Upper lobe of left lung (tissue), 6 donors: ENCODE data around the gene C22orf31. TPM values are rescaled to one million over a fixed set of nuclear protein-coding genes. Genes with fewer than 3 reads are reported as not detected.

ENCODE experiments used
- ATAC-seq, 2 donors: fragments of 200-7000 bp; cut with Tn5 transposase; one replicate each; pipeline ENCODE4 v1.9.1; 2022; ENCODE audit warnings: mild to moderate bottlenecking in 2 of 2, moderate library complexity in 2 of 2; ENCODE audit not compliant: low FRiP score in 2 of 2
- DNase-seq, 2 donors: peaks; one replicate each; pipeline ENCODE4 v3.0.0-alpha.2; 2019 to 2020
- H3K27ac ChIP-seq, 4 donors: fragments of 200-600 bp; sonication (generic); one replicate each; pipeline ENCODE4 v1.5.1; 2016 to 2019
- H3K27me3 ChIP-seq, 4 donors: fragments of 200-600 bp; sonication (generic); one replicate each; pipeline ENCODE4 v1.5.1; 2017 to 2019
- H3K36me3 ChIP-seq, 4 donors: fragments of 200-600 bp; sonication (generic); one replicate each; pipeline ENCODE4 v1.5.1; 2016 to 2019
- H3K4me1 ChIP-seq, 4 donors: fragments of 200-600 bp; sonication (generic); one replicate each; pipeline ENCODE4 v1.5.1; 2018 to 2019
- H3K4me3 ChIP-seq, 4 donors: fragments of 200-600 bp; sonication (generic); one replicate each; pipeline ENCODE4 v1.5.1; 2017 to 2019; ENCODE audit warnings: mild to moderate bottlenecking in 2 of 4, moderate library complexity in 1 of 4
- H3K9me3 ChIP-seq, 4 donors: fragments of 200-600 bp; sonication (generic); one replicate each; pipeline ENCODE4 v1.5.1; 2018 to 2019
- EP300 ChIP-seq, 4 donors: sonication (generic); formaldehyde crosslinking; IDR thresholded peaks; one replicate each; pipeline ENCODE4 v1.5.1; 2017; ENCODE audit warnings: antibody characterized with exemption in 4 of 4, control low read depth in 2 of 4
- POLR2A ChIP-seq, 4 donors: fragments of 450-650 bp; IDR thresholded peaks; one replicate each; pipeline ENCODE4 v1.5.1; 2016 to 2017; ENCODE audit warnings: antibody characterized with exemption in 4 of 4, mild to moderate bottlenecking in 2 of 4
- POLR2AphosphoS5 ChIP-seq, 2 donors: sonication (generic); formaldehyde crosslinking; IDR thresholded peaks; one replicate each; pipeline ENCODE4 v1.5.1; 2017; ENCODE audit warnings: antibody characterized with exemption in 2 of 2
- WGBS, 2 donors: methylation state at CpG; one replicate each; pipeline ENCODE4 v1.1.5; 2017 to 2018; 5-methylcytosine and 5-hydroxymethylcytosine counted together
- total RNA-seq, 6 donors: library from RNA; depleted of rRNA in 4 of 6; stranded (reverse); fragments of >200 nt in 4 of 6; gene quantifications; one replicate each; pipeline versions ENCODE4 v1.1.0 to v1.2.1, GENCODE V29; 2016 to 2021
- TF ChIP-seq, protein P1 (sequence below), 6 experiments: fragments of 450-650 bp in 4 of 6; fragments of 200-600 bp in 2 of 6; sonication (generic) in 2 of 6; IDR thresholded peaks; one replicate each; pipeline ENCODE4 v1.5.1; 2016 to 2019; ENCODE audit warnings: antibody characterized with exemption in 6 of 6
- donor health status: DM: no; HTN: no; CAD: no; lungs with moderate emphysema.
- donor health status: DM: no; HTN: yes; CAD: no; lungs with severe emphysema.

C22orf31 gene
- total RNA-seq, 6 donors from 2014 or later, result not detected

DNA sequence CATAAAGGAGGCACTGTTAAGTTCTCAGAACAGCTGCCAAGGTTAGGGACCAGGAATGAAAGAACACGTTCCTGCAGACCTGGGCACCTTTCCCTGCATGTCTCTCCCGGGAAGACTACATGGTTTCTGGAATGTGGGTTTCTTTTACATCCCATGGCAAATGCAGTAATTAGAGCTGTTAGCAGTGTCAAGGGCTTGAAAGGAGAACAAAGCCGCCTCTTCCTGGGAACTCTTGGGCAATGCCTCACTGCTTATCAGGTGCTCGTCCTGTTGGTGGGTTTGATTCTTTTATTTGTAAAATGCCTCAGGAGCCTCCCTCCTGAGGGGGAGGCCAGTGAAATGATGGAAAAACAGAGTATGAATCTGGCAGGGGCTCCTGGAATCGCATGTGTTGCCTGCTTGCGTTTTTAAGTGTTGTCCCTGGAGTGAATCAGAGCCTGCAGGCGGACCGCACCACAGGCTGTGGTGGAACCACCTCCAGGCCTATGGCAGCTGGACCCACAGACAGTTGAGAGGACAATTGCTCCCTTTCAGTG lies 723 bp upstream of the C22orf31 start:
- Histone ChIP-seq H3K9me3 (no peaks in the 10 kb centered on the region), H3K27me3 (no peaks in the 10 kb centered on the region), H3K4me1 (no peaks in the 10 kb centered on the region), H3K27ac (no peak overlapping the region), H3K36me3 (no peaks in the 10 kb centered on the region), H3K4me3 (no peak overlapping the region)
- no peak for ATAC-seq
- WGBS, 2 donors, result 59 to 60% methylated on average over 8 of the region's 8 CpGs
- TF ChIP-seq POLR2A (IDR thresholded peaks at IDR 0.05), result no peak
- DNase-seq, result no peak

DNA sequence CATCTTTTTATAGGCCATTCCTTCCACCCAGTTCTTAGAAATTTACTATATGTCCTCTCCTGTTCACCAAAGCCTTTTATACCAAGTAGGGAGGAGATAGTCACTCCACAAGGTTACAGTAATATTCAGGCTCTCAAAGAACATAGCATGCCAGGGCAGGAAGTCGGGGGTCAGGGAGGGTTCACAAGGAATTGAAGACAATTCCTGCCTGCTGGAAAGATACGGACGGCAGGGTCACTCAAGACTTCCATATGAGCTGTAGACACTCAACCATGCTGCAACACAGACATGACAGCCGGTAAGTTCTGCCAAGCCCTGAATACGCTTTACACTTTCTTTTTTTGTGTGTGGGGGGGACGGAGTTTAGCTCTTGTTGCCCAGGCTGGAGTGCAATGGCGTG lies 700 bp downstream of the C22orf31 start:
- no peak for TF ChIP-seq POLR2A (IDR thresholded peaks at IDR 0.05)
- no peak for TF ChIP-seq POLR2AphosphoS5 (IDR thresholded peaks at IDR 0.05)
- TF ChIP-seq, protein P1, sequence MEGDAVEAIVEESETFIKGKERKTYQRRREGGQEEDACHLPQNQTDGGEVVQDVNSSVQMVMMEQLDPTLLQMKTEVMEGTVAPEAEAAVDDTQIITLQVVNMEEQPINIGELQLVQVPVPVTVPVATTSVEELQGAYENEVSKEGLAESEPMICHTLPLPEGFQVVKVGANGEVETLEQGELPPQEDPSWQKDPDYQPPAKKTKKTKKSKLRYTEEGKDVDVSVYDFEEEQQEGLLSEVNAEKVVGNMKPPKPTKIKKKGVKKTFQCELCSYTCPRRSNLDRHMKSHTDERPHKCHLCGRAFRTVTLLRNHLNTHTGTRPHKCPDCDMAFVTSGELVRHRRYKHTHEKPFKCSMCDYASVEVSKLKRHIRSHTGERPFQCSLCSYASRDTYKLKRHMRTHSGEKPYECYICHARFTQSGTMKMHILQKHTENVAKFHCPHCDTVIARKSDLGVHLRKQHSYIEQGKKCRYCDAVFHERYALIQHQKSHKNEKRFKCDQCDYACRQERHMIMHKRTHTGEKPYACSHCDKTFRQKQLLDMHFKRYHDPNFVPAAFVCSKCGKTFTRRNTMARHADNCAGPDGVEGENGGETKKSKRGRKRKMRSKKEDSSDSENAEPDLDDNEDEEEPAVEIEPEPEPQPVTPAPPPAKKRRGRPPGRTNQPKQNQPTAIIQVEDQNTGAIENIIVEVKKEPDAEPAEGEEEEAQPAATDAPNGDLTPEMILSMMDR (IDR thresholded peaks at IDR 0.05), result no peak
- no peak for TF ChIP-seq EP300 (IDR thresholded peaks at IDR 0.05)
- H3K36me3 ChIP-seq, result no peaks in the 10 kb centered on the region
- no peak overlapping the region for H3K27ac ChIP-seq
- no peak overlapping the region for H3K4me3 ChIP-seq
- H3K9me3 ChIP-seq, result no peaks in the 10 kb centered on the region
- no peak for ATAC-seq
- H3K27me3 ChIP-seq, result no peaks in the 10 kb centered on the region
- WGBS, 2 donors, result 55 to 61% methylated on average over 7 of the region's 7 CpGs
- no peaks in the 10 kb centered on the region for H3K4me1 ChIP-seq
- no peak for DNase-seq

DNA sequence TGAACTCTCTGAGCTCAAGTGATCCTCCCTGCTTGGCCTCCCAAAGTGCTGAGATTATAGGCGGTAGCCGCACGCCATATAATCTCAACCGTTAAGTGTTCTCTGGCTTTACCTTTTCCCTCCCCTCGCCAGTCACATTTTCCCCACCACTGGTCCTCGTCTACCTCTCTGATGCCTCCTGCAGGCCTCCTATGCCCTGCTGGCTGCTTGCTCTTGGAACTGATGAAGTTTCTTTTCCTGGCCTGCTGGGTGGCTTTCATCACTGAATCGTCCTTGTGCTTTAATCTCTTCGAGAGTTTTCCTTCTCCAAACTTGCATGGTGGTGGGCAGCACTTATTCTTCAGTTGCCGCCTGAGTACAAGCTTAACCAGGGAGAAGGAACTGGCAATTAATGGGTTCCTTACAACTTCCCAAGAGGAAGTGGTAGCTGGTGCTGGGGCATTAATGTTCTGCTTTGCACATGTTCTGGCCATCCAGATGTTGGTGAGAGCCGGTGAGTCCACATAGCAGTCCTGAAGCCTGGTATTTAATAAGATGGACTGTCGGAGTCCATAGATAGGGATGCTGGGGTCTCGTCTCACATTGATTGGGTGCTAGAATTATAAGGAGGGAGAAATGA lies 1.3 kb downstream of the C22orf31 start:
- ATAC-seq (no peak), DNase-seq (no peak)
- H3K27me3 ChIP-seq, result no peaks in the 10 kb centered on the region
- no peak overlapping the region for H3K4me3 ChIP-seq
- no peak overlapping the region for H3K27ac ChIP-seq
- no peaks in the 10 kb centered on the region for H3K9me3 ChIP-seq
- H3K4me1 ChIP-seq, result no peaks in the 10 kb centered on the region
- no peaks in the 10 kb centered on the region for H3K36me3 ChIP-seq
- no peak for TF ChIP-seq POLR2A (IDR thresholded peaks at IDR 0.05)
- TF ChIP-seq, protein P1 (IDR thresholded peaks at IDR 0.05), result no peak
- TF ChIP-seq EP300 (IDR thresholded peaks at IDR 0.05), result no peak
- no peak for TF ChIP-seq POLR2AphosphoS5 (IDR thresholded peaks at IDR 0.05)
- WGBS, 2 donors, result 78% methylated on average over 12 of the region's 12 CpGs

DNA sequence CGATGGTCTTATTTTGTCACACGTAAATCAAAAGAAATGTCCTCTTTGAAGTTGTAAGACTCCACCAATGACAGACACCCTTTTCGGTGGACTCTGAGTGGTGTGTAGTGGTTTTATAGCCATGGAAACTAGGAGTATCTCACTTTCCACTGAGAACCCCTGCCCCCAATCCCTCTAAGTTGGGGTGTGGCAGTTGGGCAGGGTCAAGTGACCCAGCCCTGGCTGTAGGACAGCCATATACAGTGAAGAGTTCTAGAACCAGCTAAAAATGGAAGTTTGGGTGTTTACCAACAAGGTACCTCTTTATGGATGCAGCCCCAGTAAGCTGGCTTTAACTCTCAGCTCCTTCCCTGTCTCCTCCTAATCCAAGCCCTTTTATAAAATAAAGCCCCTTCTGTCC lies 5.2 kb downstream of the C22orf31 start:
- no peak for ATAC-seq
- TF ChIP-seq, protein P1 (IDR thresholded peaks at IDR 0.05), result no peak
- TF ChIP-seq EP300 (IDR thresholded peaks at IDR 0.05) (no peak), POLR2AphosphoS5 (IDR thresholded peaks at IDR 0.05) (no peak), POLR2A (IDR thresholded peaks at IDR 0.05) (no peak)
- H3K9me3 ChIP-seq, result no peaks in the 10 kb centered on the region
- no peak overlapping the region for H3K27ac ChIP-seq
- DNase-seq, result no peak
- no peak overlapping the region for H3K4me3 ChIP-seq
- no peaks in the 10 kb centered on the region for H3K4me1 ChIP-seq
- H3K27me3 ChIP-seq, result no peaks in the 10 kb centered on the region
- no peaks in the 10 kb centered on the region for H3K36me3 ChIP-seq
- WGBS, 2 donors, result 87 to 94% methylated on average over 3 of the region's 3 CpGs

DNA sequence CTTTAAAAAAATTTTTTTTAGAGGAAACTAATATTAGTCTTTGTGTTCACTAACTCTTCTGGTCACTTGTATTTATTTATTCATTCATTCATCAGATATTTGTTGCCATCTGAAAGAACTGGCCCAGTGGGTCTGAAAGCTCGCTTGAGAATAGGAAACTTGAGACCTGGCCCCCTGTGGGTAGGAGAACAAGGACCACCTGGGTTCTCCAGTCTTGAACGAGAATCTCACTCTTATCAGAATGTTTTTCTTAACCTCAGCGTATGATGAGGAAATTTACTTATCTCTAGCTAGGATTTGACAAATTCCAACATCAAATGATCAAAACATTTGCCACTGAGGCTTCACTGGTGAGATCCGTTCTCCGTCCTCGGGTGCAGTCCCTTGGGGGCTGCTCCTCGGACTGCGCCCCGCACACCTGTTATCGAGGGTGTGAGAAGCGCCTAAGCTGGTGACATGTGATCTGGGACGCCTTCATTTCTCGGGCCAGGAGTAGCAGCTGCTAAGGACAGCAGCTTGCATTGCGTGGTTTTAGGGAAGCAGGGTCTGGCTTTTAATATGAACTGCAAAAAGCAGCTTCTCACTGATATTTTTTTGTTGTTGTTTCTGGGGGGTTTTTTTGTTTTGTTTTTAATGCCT lies 6.3 kb downstream of the C22orf31 start:
- H3K36me3 ChIP-seq, result peaks cover 4 to 9% (median 7%) of the 10 kb centered on the region in 4 donors
- no peak overlapping the region for H3K4me3 ChIP-seq
- DNase-seq (peak in 1 of 2 donors; percentile 35), ATAC-seq (no peak)
- H3K9me3 ChIP-seq, result no peaks in the 10 kb centered on the region
- H3K27ac ChIP-seq, result no peak overlapping the region
- H3K27me3 ChIP-seq, result no peaks in the 10 kb centered on the region
- no peaks in the 10 kb centered on the region for H3K4me1 ChIP-seq
- 79 to 84% methylated on average over 14 of the region's 14 CpGs for WGBS, 2 donors
- TF ChIP-seq, protein P1 (IDR thresholded peaks at IDR 0.05), result no peak
- no peak for TF ChIP-seq POLR2AphosphoS5 (IDR thresholded peaks at IDR 0.05)
- no peak for TF ChIP-seq POLR2A (IDR thresholded peaks at IDR 0.05)
